Choroid plexus epithelial cell (primary cell): ENCODE measurements around the gene TMPRSS9.

Source experiments
- DNase-seq: peaks from one replicate; pipeline ENCODE4 v3.0.0-alpha.2; 2010; ENCODE audit warnings: low read depth
- H3K4me3 ChIP-seq: 2 replicates; pipeline ENCODE4 v1.5.1; 2011; ENCODE audit warnings: low read depth, mild to moderate bottlenecking, control low read depth, low read length, moderate library complexity
- CTCF ChIP-seq: conservative IDR thresholded peaks from 2 replicates; pipeline ENCODE4 v1.5.1; 2011; ENCODE audit warnings: low read depth, mild to moderate bottlenecking, control low read depth, inconsistent platforms, low read length, moderate library complexity

Gene TMPRSS9

GRCh38 chr19:2425622-2426581 lies 65.8 kb downstream of the TMPRSS9 start:
- peak overlapping the region; percentile 95 for H3K4me3 ChIP-seq
- DNase-seq = no peak
- TF ChIP-seq CTCF = no peak

- no peak for TF ChIP-seq CTCF
- H3K4me3 ChIP-seq = peak overlapping the region; percentile 95
- DNase-seq = peak; percentile 35
Measured at GRCh38 chr19:2426611-2427428, 66.8 kb downstream of the TMPRSS9 start.

GRCh38 chr19:2427429-2428320 lies 67.6 kb downstream of the TMPRSS9 start, which contains the start of gene TIMM13:
Gene TIMM13, minus strand, starts transcription at chr19:2427586. Its CDS starts 53 bp downstream, at chr19:2427533.
- TF ChIP-seq CTCF = no peak
- DNase-seq = peak; percentile 97
- peak within 1 kb of the TSS; percentile 95 for H3K4me3 ChIP-seq

DNA sequence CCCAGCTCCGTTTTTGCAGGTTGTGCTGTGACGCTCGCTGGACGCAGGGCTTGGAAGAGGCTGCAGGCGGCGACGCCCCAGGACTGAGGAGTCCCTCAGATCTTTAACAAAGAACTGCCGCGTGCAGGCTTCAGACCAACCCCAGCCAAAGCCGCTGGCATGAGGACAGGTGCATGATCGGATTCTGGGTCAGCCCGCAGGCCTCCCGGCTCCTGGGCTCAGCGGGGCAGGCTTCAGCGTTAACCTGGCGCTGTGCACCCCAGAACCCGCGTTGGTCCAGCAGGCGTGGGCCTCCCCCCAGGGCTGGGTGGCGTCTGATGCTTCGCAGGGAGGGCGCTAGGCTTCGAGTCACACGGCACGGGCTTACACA lies 68.2 kb downstream of the TMPRSS9 start:
- TF ChIP-seq CTCF = peak; percentile 14
- DNase-seq = peak; percentile 40
- peak overlapping the region; percentile 95 for H3K4me3 ChIP-seq

DNA sequence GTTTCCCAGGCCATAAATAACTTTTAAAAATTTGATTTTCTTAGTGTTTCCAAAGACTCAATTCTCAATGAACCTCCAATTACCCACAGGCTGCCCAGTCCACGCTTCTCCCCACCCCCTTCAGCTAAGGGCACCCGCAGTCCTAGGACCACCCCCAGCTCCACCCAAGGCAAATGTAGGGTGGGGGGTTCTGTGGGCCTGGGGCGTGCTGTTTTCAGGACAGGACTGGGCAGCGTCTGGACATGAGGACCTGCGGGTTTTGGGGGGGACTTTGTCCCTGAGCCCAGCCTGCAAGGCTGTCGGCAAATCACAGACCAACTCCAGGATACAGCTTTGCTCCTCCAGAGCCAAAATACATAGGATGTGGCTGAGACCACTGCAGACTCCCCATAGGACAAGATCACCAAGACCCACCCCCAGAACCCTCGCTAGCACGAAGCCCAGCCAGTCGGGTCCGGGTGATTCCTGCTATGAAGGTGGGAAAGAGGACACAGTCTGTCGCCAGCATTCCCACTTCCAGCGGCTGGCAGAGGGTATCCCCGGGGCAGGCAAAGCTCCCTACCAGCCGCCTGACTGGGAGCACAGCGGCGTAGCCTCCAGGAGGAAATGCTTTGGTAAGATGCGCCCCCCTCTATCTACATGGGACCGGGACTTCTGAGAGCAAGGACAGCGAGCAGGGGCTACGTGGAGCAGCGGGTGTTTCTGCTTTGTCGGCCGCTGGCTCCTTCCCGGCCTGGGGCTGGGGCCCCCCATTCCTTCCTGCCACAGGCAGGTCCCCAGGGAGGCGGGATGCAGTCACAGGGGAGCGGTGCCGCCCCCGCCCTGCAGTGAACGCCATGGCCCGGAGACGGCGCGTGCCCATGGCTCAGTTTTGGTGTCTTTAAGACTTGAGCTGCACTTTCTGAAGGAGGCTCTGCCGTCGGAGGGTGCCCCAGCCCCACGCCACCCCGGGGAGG lies 69.0 kb downstream of the TMPRSS9 start:
- TF ChIP-seq CTCF = no peak
- no peak overlapping the region for H3K4me3 ChIP-seq
- DNase-seq = no peak
